ENCODE measurements around the gene OOEP.

GRCh38 chr6:73362869-73363536 lies 6.7 kb downstream of the OOEP start:
- TF ChIP-seq CTCF (conservative IDR thresholded peaks at IDR 0.05 in 1 of 2, IDR thresholded peaks at IDR 0.05 in 1 of 2; ENCODE audit: low read depth in 1 of 2, low read length in 2 of 2) (no peak), EZH2 (IDR thresholded peaks at IDR 0.05; ENCODE audit: low read length, missing control alignments) (no peak)
